HepG2 (cell line): ENCODE data around the gene SLC2A2. TPM values are rescaled to one million over a fixed set of nuclear protein-coding genes. Genes with fewer than 3 reads are reported as not detected.

Experiments used
- CBFB ChIP-seq: sonication (generic); formaldehyde crosslinking; IDR thresholded peaks from 2 replicates; pipeline ENCODE4 v1.4.0; 2020; ENCODE audit warnings: missing genetic modification reagents
- KDM5A ChIP-seq: fragments of 200-600 bp; sonication (generic); IDR thresholded peaks from 2 replicates; pipeline ENCODE4 v1.7.0; 2018; ENCODE audit warnings: antibody characterized with exemption, mild to moderate bottlenecking, low read length, borderline replicate concordance
- KLF15 ChIP-seq: sonication (generic); formaldehyde crosslinking; IDR thresholded peaks from 2 replicates; pipeline ENCODE4 v1.8.1; 2023; ENCODE audit warnings: borderline replicate concordance, mild to moderate bottlenecking, inconsistent platforms, missing genetic modification reagents, mixed read lengths
- MEIS2 ChIP-seq: sonication (generic); formaldehyde crosslinking; IDR thresholded peaks from 2 replicates; pipeline ENCODE4 v1.9.0; 2021; ENCODE audit warnings: mild to moderate bottlenecking, missing genetic modification reagents
- MXD4 ChIP-seq: IDR thresholded peaks from 2 replicates; pipeline ENCODE4 v1.6.1; 2016; ENCODE audit warnings: mild to moderate bottlenecking, missing biosample characterization, missing genetic modification reagents
- PATZ1 ChIP-seq: sonication (generic); formaldehyde crosslinking; IDR thresholded peaks from 2 replicates; pipeline ENCODE4 v1.4.0; 2020; ENCODE audit warnings: missing genetic modification reagents
- SATB2 ChIP-seq: sonication (generic); formaldehyde crosslinking; IDR thresholded peaks from 2 replicates; pipeline ENCODE4 v1.5.0; 2020; ENCODE audit warnings: missing genetic modification reagents
- SMAD3 ChIP-seq: sonication (generic); formaldehyde crosslinking; IDR thresholded peaks from 2 replicates; pipeline ENCODE4 v1.4.0; 2020; ENCODE audit warnings: missing genetic modification reagents
- SRSF1 ChIP-seq: fragments of 200-400 bp; formaldehyde crosslinking; optimal IDR thresholded peaks from 2 replicates; pipeline ENCODE3; 2017; ENCODE audit warnings: mild to moderate bottlenecking, low read depth, low read length, moderate library complexity
- ZFX ChIP-seq: sonication (generic); formaldehyde crosslinking; IDR thresholded peaks from 2 replicates; pipeline ENCODE4 v1.4.0; 2020; ENCODE audit warnings: mild to moderate bottlenecking, low read depth, missing genetic modification reagents, moderate library complexity
- ZNF280D ChIP-seq: sonication (generic); formaldehyde crosslinking; IDR thresholded peaks from 2 replicates; pipeline ENCODE4 v1.5.1; 2020; ENCODE audit warnings: mild to moderate bottlenecking, missing genetic modification reagents
- ZNF383 ChIP-seq: sonication (generic); formaldehyde crosslinking; IDR thresholded peaks from 2 replicates; pipeline ENCODE4 v1.4.0; 2020; ENCODE audit warnings: missing genetic modification reagents, mild to moderate bottlenecking, borderline replicate concordance
- ZNF446 ChIP-seq: sonication (generic); formaldehyde crosslinking; IDR thresholded peaks from 2 replicates; pipeline ENCODE4 v1.5.0; 2020; ENCODE audit warnings: mild to moderate bottlenecking, missing genetic modification reagents
- ZNF562 ChIP-seq: sonication (generic); formaldehyde crosslinking; IDR thresholded peaks from 2 replicates; pipeline ENCODE4 v1.8.0; 2022; ENCODE audit warnings: missing genetic modification reagents, borderline replicate concordance
- polyA plus RNA-seq, 8 experiments: library from polyadenylated mRNA; depleted of rRNA in 3 of 8; stranded (reverse) in 7 of 8; unstranded in 1 of 8; fragments of >200 nt; fragmentation: Illumina TruSeq in 4 of 8; extraction: Trizol in 4 of 8; gene quantifications; 2 replicates each; pipeline versions ENCODE4 v1.2.1 to v1.2.3, GENCODE V29; 2011 to 2016; ENCODE audit warnings: low read depth in 4 of 8, missing spikeins in 1 of 8, mixed read lengths in 1 of 8; ENCODE audit not compliant: insufficient read depth in 1 of 8
- total RNA-seq, 5 experiments: library from RNA; depleted of rRNA; stranded (reverse); fragments of >200 nt; fragmentation: Illumina TruSeq; extraction: Trizol; gene quantifications; 2 replicates each; pipeline ENCODE4 v1.2.3, GENCODE V29; 2016; ENCODE audit warnings: low read depth in 1 of 5
- TF ChIP-seq, protein P1 (sequence below): sonication (generic); formaldehyde crosslinking; IDR thresholded peaks from 2 replicates; pipeline ENCODE4 v1.4.0; 2020; ENCODE audit warnings: mild to moderate bottlenecking, missing genetic modification reagents

SLC2A2 gene
- total and polyA plus RNA-seq, 2 of the 13 experiments (the other 11 are each of a cell fraction or from before 2014, with no cell fraction given): 19.5 to 23.2 TPM

GRCh38 chr3:171013822-171014748 is 12.4 kb downstream of the SLC2A2 start (continued):
- TF ChIP-seq ZNF280D (CRISPR knock-in tag) (0 out of 2 replicates have a peak, but pooled peaks have one; percentile 44), MEIS2 (peak; percentile 66; the same call in 1 of the 2 replicates), SRSF1 (no peak), SMAD3 (CRISPR knock-in tag) (peak; percentile 85), MXD4 (0 out of 2 replicates have a peak, but pooled peaks have one; percentile 28), ZNF446 (CRISPR knock-in tag) (no peak), CBFB (CRISPR knock-in tag) (peak; percentile 100), KDM5A (no peak; the same call in 1 of the 2 replicates), ZNF383 (CRISPR knock-in tag) (no peak), KLF15 (no peak; the same call in 1 of the 2 replicates), SATB2 (0 out of 2 replicates have a peak, but pooled peaks have one; percentile 49), PATZ1 (CRISPR knock-in tag) (peak; percentile 91), ZNF562 (CRISPR knock-in tag) (no peak), ZFX (no peak)
- TF ChIP-seq, protein P1, sequence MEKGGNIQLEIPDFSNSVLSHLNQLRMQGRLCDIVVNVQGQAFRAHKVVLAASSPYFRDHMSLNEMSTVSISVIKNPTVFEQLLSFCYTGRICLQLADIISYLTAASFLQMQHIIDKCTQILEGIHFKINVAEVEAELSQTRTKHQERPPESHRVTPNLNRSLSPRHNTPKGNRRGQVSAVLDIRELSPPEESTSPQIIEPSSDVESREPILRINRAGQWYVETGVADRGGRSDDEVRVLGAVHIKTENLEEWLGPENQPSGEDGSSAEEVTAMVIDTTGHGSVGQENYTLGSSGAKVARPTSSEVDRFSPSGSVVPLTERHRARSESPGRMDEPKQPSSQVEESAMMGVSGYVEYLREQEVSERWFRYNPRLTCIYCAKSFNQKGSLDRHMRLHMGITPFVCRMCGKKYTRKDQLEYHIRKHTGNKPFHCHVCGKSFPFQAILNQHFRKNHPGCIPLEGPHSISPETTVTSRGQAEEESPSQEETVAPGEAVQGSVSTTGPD (CRISPR knock-in tag): peak; percentile 97
- TF ChIP-seq, all 625 proteins: peak for 192
